K562 (cell line): ENCODE data around the gene WDR1. TPM values are rescaled to one million over a fixed set of nuclear protein-coding genes. Genes with fewer than 3 reads are reported as not detected.

ENCODE experiments used
- ATAC-seq: fragments of 200-7000 bp; cut with Tn5 transposase; 3 replicates; pipeline ENCODE4 v1.9.1; 2020; ENCODE audit warnings: moderate library complexity
- BruUV-seq: library from RNA; stranded (reverse); fragments of 400-500 nt; replicated peaks from 2 replicates; lab custom pipeline; 2021; lab: Mats Ljungman, UMichigan
- CTCF ChIA-PET: fragments of 300-600 bp; formaldehyde crosslinking; extraction: SDS; loops from one replicate; lab custom pipeline; 2021; ENCODE audit warnings: low intra/inter-chr PET ratio; lab: Yijun Ruan, JAX
- POLR2A ChIA-PET: fragments of 300-600, 350-650 bp; sonication (Branson Sonifier 250); formaldehyde crosslinking; extraction: SDS; loops from one replicate; lab custom pipeline; 2021; ENCODE audit warnings: antibody characterized with exemption, inconsistent platforms; lab: Yijun Ruan, JAX
- DNase-seq, 4 experiments: peaks; one replicate each; pipeline versions ENCODE4 v3.0.0 to v3.0.0-alpha.2; 2011 to 2018; ENCODE audit warnings: low spot score in 3 of 4, mixed read lengths in 3 of 4; ENCODE audit errors: extremely low read depth in 1 of 4
- FAIRE-seq: peaks from 2 replicates; lab custom pipeline; 2011; peaks lifted over from hg19 to GRCh38; lab: Jason Lieb, UNC
- H2AFZ ChIP-seq: 2 replicates; pipeline ENCODE4 v1.6.0; 2011; ENCODE audit warnings: low read depth, low read length, control low read depth, inconsistent platforms
- H3K27ac ChIP-seq: fragments of 200-600 bp; 3 replicates; pipeline ENCODE4 v1.8.0; 2011; ENCODE audit warnings: low read depth, mild to moderate bottlenecking, control low read depth, inconsistent platforms, low read length, moderate library complexity, mixed read lengths; ENCODE audit errors: extremely low read depth
- H3K27me3 ChIP-seq, 2 experiments: fragments of 300-600 bp in 1 of 2; 2 replicates in 1 of 2; 3 replicates in 1 of 2; pipeline versions ENCODE4 v1.6.0 to v1.8.0; 2011; ENCODE audit warnings: inconsistent platforms in 2 of 2, low read length in 2 of 2, mild to moderate bottlenecking in 1 of 2, mixed read lengths in 1 of 2, moderate library complexity in 1 of 2; ENCODE audit not compliant: control insufficient read depth in 2 of 2, insufficient read depth in 2 of 2
- H3K36me3 ChIP-seq: fragments of 300-600 bp; 3 replicates; pipeline ENCODE4 v1.8.0; 2011; ENCODE audit warnings: mild to moderate bottlenecking, low read length, inconsistent platforms; ENCODE audit not compliant: control insufficient read depth, insufficient read depth
- H3K4me1 ChIP-seq, 2 experiments: fragments of 200-600 bp in 1 of 2; replicated peaks in 1 of 2; 2 replicates in 1 of 2; 3 replicates in 1 of 2; pipeline versions ENCODE4 v1.5.1 to v1.8.0; 2011; ENCODE audit warnings: inconsistent platforms in 2 of 2, low read length in 2 of 2, mild to moderate bottlenecking in 1 of 2, mixed read lengths in 1 of 2, moderate library complexity in 1 of 2; ENCODE audit not compliant: control insufficient read depth in 2 of 2, insufficient read depth in 2 of 2
- H3K4me2 ChIP-seq: 2 replicates; pipeline ENCODE4 v1.6.1; 2011; ENCODE audit warnings: low read length, control low read depth, inconsistent platforms, mixed read lengths; ENCODE audit not compliant: insufficient read depth
- H3K4me3 ChIP-seq: fragments of 200-600 bp; sonication (generic), shearing (Covaris generic); 2 replicates; pipeline ENCODE4 v1.5.1; 2016; ENCODE audit warnings: control low read depth, inconsistent platforms
- H3K79me2 ChIP-seq: fragments of 200-600 bp; 3 replicates; pipeline ENCODE4 v1.8.0; 2011; ENCODE audit warnings: low read length, inconsistent platforms; ENCODE audit not compliant: control insufficient read depth, insufficient read depth
- H3K9ac ChIP-seq, 2 experiments: 2 replicates each; pipeline versions ENCODE4 v1.6.0 to v1.6.1; 2011; ENCODE audit warnings: low read depth in 2 of 2, low read length in 2 of 2, control low read depth in 1 of 2, inconsistent platforms in 1 of 2, mild to moderate bottlenecking in 1 of 2, mixed read lengths in 1 of 2; ENCODE audit not compliant: insufficient read depth in 1 of 2
- H3K9me1 ChIP-seq: one replicate; pipeline ENCODE4 v1.6.0; 2011; ENCODE audit warnings: inconsistent platforms, mild to moderate bottlenecking, low read length, moderate library complexity; ENCODE audit not compliant: control insufficient read depth, insufficient read depth
- H3K9me3 ChIP-seq: replicated peaks from 2 replicates; pipeline ENCODE4 v1.5.1; 2011; ENCODE audit warnings: low read depth, low read length, inconsistent platforms; ENCODE audit not compliant: control insufficient read depth, insufficient read depth
- H4K20me1 ChIP-seq: replicated peaks from 2 replicates; pipeline ENCODE4 v1.6.1; 2011; ENCODE audit warnings: low read length, inconsistent platforms, mixed read lengths; ENCODE audit not compliant: control insufficient read depth, insufficient read depth
- DIDO1 ChIP-seq: fragments of 450-650 bp; IDR thresholded peaks from 2 replicates; pipeline ENCODE4 v1.6.1; 2016; ENCODE audit warnings: low read depth, missing biosample characterization, missing genetic modification characterization
- GTF2A2 ChIP-seq: IDR thresholded peaks from 2 replicates; pipeline ENCODE4 v1.6.1; 2016; ENCODE audit warnings: mild to moderate bottlenecking, missing genetic modification characterization, missing compliant biosample characterization
- POLR2G ChIP-seq: fragments of 200-400 bp; formaldehyde crosslinking; IDR thresholded peaks from 2 replicates; pipeline ENCODE4 v1.6.1; 2017; ENCODE audit warnings: low read depth, mild to moderate bottlenecking, antibody characterized with exemption, low read length, moderate library complexity
- RNF2 ChIP-seq: sonication (generic); IDR thresholded peaks from 2 replicates; pipeline ENCODE4 v1.6.1; 2016
- ZNF239 ChIP-seq: fragments of 250-450 bp; sonication (Bioruptor Pico); IDR thresholded peaks from 2 replicates; pipeline ENCODE4 v1.4.0; 2020; ENCODE audit warnings: mild to moderate bottlenecking
- WGBS: fragments of 100-300 bp; shearing (Covaris generic); methylation state at CpG from one replicate; pipeline ENCODE4 v1.1.6; 2016; ENCODE audit warnings: low coverage, mixed read lengths; ENCODE audit not compliant: insufficient coverage; ENCODE audit errors: missing lambda C conversion rate; 5-methylcytosine and 5-hydroxymethylcytosine counted together
- in situ Hi-C: fragments of 300-500 bp; cut with MboI; formaldehyde crosslinking; loops from 4 replicates; pipeline ENCODE4 v1.15.0; 2018; ENCODE audit warnings: inconsistent platforms, mixed read lengths
- intact Hi-C: fragments of 100-400 bp; cut with micrococcal nuclease; formaldehyde crosslinking; loops from 2 replicates; pipeline ENCODE4 v1.14.2; 2022
- polyA plus RNA-seq, 8 experiments: library from polyadenylated mRNA; depleted of rRNA in 4 of 8; stranded (reverse) in 5 of 8; unstranded in 3 of 8; fragments of >200 nt; fragmentation: Nextera tagmentation in 2 of 8; fragmentation: Illumina TruSeq in 1 of 8; extraction: Ambion mirVana in 2 of 8; extraction: Trizol in 1 of 8; gene quantifications; 2 replicates each; pipeline versions ENCODE4 v1.2.1 to v1.2.3, GENCODE V29; 2011 to 2014; ENCODE audit warnings: inconsistent platforms in 1 of 8, missing spikeins in 1 of 8
- total RNA-seq, 7 experiments: library from RNA; depleted of rRNA in 6 of 7; stranded (reverse); fragments of >200 nt in 6 of 7; fragmentation: Illumina TruSeq in 2 of 7; extraction: Trizol in 2 of 7; gene quantifications; 2 replicates each; pipeline versions ENCODE4 v1.2.1 to v1.2.3, GENCODE V29; 2011 to 2021; ENCODE audit warnings: low replicate concordance in 1 of 7
- TF ChIP-seq, protein P1 (sequence below): sonication (generic); formaldehyde crosslinking; IDR thresholded peaks from 2 replicates; pipeline ENCODE4 v1.8.0; 2022; ENCODE audit warnings: missing genetic modification reagents, mild to moderate bottlenecking, borderline replicate concordance
- TF ChIP-seq, protein P2 (sequence below): fragments of 250-450 bp; sonication (Bioruptor Pico); IDR thresholded peaks from 2 replicates; pipeline ENCODE4 v1.5.0; 2021; ENCODE audit warnings: mild to moderate bottlenecking, borderline replicate concordance

WDR1 gene
- total and polyA plus RNA-seq, 9 of the 15 experiments (the other 6 are each of a cell fraction or from before 2014, with no cell fraction given), result 16.1 to 213 (median 125) TPM

DNA sequence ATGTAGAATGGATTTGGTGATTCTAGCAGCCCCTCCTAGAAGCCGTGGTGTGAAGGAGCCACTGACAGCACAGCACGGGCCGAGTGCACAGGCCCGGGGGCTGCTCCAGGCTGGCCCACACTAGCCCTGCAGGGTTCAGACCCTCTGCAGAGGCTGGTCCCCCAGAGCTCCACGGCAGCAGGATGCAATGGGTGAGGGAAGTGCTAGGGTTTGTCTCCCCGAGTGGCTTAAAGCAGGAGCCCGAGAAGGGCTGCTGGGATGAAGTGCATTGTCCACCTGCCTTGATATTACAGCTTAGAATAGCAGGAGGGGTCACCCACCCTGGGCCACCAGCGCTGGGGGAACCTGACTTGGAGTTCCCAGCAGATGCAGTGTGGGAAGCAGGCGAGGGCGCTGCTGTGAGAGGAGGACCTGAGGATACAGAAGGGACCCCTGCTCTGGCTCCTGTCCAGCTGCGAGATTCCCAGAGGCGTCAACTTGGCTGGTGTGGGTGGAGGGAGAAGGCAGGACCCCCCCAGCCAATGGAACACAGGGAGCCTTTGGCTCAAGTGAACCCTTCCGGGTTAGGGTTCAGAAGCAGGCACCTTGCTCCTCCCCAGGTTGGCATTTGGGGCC, 30.0 kb downstream of the WDR1 start:
- H3K36me3 ChIP-seq, result peaks cover 100% of the 10 kb centered on the region; the same call in 2 of the 3 replicates
- FAIRE-seq (no peak), ATAC-seq (no peak)
- no peak for TF ChIP-seq ZNF239 (CRISPR knock-in tag)
- TF ChIP-seq DIDO1 (tag), result no peak
- TF ChIP-seq, all 486 proteins: peak for 0
- H3K9me3 ChIP-seq, result no peaks in the 10 kb centered on the region
- no peaks in the 10 kb centered on the region; a peak in 1 of 5 replicates for H3K4me1 ChIP-seq
- intact Hi-C loops (no loop called here), in situ Hi-C loops (no loop called here)
- H2AFZ ChIP-seq, result no peak overlapping the region
- WGBS, result 91% methylated on average over 8 of the region's 13 CpGs
- no peak overlapping the region for H3K27ac ChIP-seq
- POLR2A ChIA-PET, result interaction anchor here (0.5 to 1.9 kb wide), 4 partner anchors 10 to 319 kb away, joined by 3 to 9 read pairs (median 4); partner anchors contain the start of gene WDR1
- no peaks in the 10 kb centered on the region; the same call in 2 of the 3 replicates for H3K79me2 ChIP-seq
- no peaks in the 10 kb centered on the region for H3K27me3 ChIP-seq
- no peaks in the 10 kb centered on the region for H3K9me1 ChIP-seq
- H3K4me3 ChIP-seq, result no peak overlapping the region
- H3K4me2 ChIP-seq, result no peak overlapping the region
- no peak for DNase-seq
- BruUV-seq, result no TSS peak
- no peak overlapping the region; a peak in 1 of 4 replicates for H3K9ac ChIP-seq
- CTCF ChIA-PET, result no interaction called here
- H4K20me1 ChIP-seq, result peaks cover 10% of the 10 kb centered on the region

DNA sequence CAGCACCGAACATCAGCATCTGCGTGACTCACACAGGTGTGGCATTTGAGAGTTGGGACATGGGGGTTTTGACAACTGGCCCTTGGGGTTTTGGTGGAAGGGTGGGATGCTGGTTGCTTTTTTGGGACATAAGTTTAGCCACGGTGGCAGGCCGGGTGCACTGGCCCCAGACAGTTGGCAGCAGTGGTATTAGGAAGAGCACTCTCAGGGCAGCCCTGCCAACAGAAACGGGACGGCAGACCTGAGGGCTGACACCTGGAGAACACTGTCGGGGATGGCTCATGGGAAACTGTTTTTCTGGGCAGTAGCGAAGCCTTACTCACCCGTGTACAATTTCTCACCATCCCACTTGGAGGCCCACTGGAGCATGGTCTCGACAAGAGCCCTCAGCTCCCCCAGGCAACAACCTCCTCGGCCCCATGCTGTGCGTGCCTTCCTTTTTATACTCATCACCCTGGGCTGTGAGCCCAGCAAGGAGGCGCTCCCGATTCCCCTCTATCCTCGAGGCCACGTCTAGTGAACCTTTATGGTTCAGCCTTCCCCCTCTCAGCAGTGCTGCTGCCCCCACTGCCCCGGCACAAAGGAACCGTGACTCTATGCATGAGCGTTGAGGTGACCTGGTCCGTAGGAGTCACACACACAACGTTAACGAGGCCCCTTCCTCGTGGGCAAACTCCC, 30.6 kb downstream of the WDR1 start:
- 83% methylated on average over 20 of the region's 23 CpGs for WGBS
- H3K4me3 ChIP-seq, result no peak overlapping the region
- no peak overlapping the region; a peak in 1 of 4 replicates for H3K9ac ChIP-seq
- H3K27ac ChIP-seq, result no peak overlapping the region
- no peak for FAIRE-seq
- H4K20me1 ChIP-seq, result peaks cover 10% of the 10 kb centered on the region
- H3K9me3 ChIP-seq, result no peaks in the 10 kb centered on the region
- in situ Hi-C loops (no loop called here), intact Hi-C loops (no loop called here)
- H3K27me3 ChIP-seq, result no peaks in the 10 kb centered on the region
- no TSS peak for BruUV-seq
- peaks cover 4% of the 10 kb centered on the region for H3K9me1 ChIP-seq
- no peak for DNase-seq
- POLR2A ChIA-PET, result interaction anchor here (0.8 to 1.9 kb wide), 4 partner anchors 10 to 31 kb away, joined by 3 to 9 read pairs (median 4); partner anchors contain the start of gene WDR1
- CTCF ChIA-PET, result no interaction called here
- TF ChIP-seq GTF2A2 (tag) (no peak), POLR2G (0 out of 2 replicates have a peak, but pooled peaks have one; percentile 13), RNF2 (no peak)
- TF ChIP-seq, protein P1, sequence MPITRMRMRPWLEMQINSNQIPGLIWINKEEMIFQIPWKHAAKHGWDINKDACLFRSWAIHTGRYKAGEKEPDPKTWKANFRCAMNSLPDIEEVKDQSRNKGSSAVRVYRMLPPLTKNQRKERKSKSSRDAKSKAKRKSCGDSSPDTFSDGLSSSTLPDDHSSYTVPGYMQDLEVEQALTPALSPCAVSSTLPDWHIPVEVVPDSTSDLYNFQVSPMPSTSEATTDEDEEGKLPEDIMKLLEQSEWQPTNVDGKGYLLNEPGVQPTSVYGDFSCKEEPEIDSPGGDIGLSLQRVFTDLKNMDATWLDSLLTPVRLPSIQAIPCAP, result no peak
- TF ChIP-seq, protein P2, sequence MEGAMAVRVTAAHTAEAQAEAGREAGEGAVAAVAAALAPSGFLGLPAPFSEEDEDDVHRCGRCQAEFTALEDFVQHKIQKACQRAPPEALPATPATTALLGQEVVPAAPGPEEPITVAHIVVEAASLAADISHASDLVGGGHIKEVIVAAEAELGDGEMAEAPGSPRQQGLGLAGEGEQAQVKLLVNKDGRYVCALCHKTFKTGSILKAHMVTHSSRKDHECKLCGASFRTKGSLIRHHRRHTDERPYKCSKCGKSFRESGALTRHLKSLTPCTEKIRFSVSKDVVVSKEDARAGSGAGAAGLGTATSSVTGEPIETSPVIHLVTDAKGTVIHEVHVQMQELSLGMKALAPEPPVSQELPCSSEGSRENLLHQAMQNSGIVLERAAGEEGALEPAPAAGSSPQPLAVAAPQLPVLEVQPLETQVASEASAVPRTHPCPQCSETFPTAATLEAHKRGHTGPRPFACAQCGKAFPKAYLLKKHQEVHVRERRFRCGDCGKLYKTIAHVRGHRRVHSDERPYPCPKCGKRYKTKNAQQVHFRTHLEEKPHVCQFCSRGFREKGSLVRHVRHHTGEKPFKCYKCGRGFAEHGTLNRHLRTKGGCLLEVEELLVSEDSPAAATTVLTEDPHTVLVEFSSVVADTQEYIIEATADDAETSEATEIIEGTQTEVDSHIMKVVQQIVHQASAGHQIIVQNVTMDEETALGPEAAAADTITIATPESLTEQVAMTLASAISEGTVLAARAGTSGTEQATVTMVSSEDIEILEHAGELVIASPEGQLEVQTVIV, result no peak
- H3K36me3 ChIP-seq, result peaks cover 99% of the 10 kb centered on the region; the same call in 2 of the 3 replicates
- no peaks in the 10 kb centered on the region; the same call in 2 of the 3 replicates for H3K79me2 ChIP-seq
- no peak overlapping the region for H2AFZ ChIP-seq
- no peak for ATAC-seq
- H3K4me2 ChIP-seq, result no peak overlapping the region
- no peaks in the 10 kb centered on the region for H3K4me1 ChIP-seq
